Activated CD4-positive, alpha-beta memory T cell treated with anti-CD3 and anti-CD28 coated beads, Interleukin-2, amount 10 ng/mL, durations not matched to agents 7 days and 5 days (primary cell): ENCODE data around the gene FANCI. TPM values are rescaled to one million over a fixed set of nuclear protein-coding genes. Genes with fewer than 3 reads are reported as not detected.

Experiments used
- CTCF ChIA-PET: fragments of 350-600 bp; sonication (Branson Sonifier 250); formaldehyde crosslinking; loops from one replicate; lab custom pipeline; 2021; ENCODE audit warnings: antibody characterized with exemption, inconsistent platforms; lab: Charles Lee
- POLR2A ChIA-PET: fragments of 350-600 bp; sonication (Branson Sonifier 250); formaldehyde crosslinking; loops from one replicate; lab custom pipeline; 2021; ENCODE audit warnings: antibody characterized with exemption; lab: Charles Lee
- DNase-seq: peaks from one replicate; pipeline ENCODE4 v3.0.0-alpha.2; 2020
- H3K27ac Mint-ChIP-seq: one replicate; pipeline ENCODE4 v1.8.0; 2021; ENCODE audit warnings: mild to moderate bottlenecking, mixed read lengths
- H3K27me3 Mint-ChIP-seq: one replicate; pipeline ENCODE4 v1.8.0; 2021; ENCODE audit warnings: mixed read lengths
- H3K36me3 Mint-ChIP-seq: one replicate; pipeline ENCODE4 v1.8.0; 2021; ENCODE audit warnings: low read depth, mixed read lengths
- H3K4me1 Mint-ChIP-seq: one replicate; pipeline ENCODE4 v1.8.0; 2021; ENCODE audit warnings: mixed read lengths
- H3K4me3 Mint-ChIP-seq: one replicate; pipeline ENCODE4 v1.8.0; 2021; ENCODE audit warnings: mild to moderate bottlenecking, mixed read lengths
- H3K9me3 Mint-ChIP-seq: one replicate; pipeline ENCODE4 v1.8.0; 2021; ENCODE audit warnings: mixed read lengths
- total RNA-seq, 2 experiments: library from RNA; stranded (reverse); gene quantifications; one replicate each; pipeline ENCODE4 v1.2.3, GENCODE V29; 2021

FANCI gene
- total RNA-seq, 2 experiments from 2014 or later: 196 TPM

DNA sequence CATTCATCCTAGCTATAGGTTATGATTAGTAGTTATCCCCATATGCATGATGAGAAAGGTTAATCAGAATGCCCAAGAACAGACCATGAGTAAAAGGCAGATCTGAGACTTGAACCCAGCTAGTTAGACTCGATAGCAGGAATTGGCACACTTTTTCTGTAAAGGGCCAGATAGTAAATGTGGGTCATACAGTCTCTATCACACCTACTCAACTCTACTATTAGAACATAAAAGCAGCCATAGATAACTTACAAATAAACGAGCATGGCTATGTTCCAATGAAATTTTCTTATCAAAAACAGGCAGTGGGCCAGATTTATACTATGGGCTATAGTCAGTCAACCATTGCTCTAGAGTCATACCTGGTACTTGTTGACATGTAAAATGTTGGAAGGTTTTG is 66.2 kb downstream of the FANCI start:
- Mint-ChIP-seq H3K27ac (no peak overlapping the region), H3K36me3 (peaks cover 86% of the 10 kb centered on the region), H3K4me1 (peaks cover 6% of the 10 kb centered on the region), H3K27me3 (no peaks in the 10 kb centered on the region), H3K9me3 (no peaks in the 10 kb centered on the region), H3K4me3 (no peak overlapping the region)
- DNase-seq: no peak
- POLR2A ChIA-PET: no interaction called here
- CTCF ChIA-PET: interaction anchor here (0.9 kb wide), 1 partner anchor 103 kb away, joined by 4 read pairs; no protein-coding TSS in a partner anchor

DNA sequence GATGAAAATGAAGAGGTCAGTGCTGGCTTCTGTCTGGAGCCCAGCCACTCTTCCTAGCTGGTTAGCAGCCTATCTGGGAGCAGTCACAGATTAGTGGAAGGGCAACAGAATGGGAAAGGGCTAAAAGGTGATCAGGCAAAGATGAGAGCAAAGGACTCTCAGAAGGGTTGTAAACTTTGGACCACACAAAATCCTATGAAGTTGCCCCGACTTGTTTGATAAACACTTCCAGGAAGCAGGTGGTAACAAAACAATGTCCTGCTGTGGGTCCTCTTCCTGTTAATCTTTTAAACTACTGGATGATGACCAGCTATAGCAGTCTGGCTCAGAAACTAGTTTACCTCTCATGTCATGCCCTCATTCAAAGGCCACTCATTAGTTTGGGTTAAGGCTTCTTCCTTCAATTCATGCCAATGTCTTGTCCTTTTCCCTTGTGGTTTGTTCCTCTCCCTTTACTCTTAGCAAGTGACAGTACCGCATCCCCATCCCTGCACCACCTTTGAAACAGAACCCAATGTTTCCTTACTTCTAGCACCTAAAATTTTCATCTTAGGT is 71.7 kb downstream of the FANCI start:
- Mint-ChIP-seq H3K4me1 (peaks cover 30% of the 10 kb centered on the region), H3K9me3 (no peaks in the 10 kb centered on the region), H3K36me3 (peaks cover 85% of the 10 kb centered on the region), H3K27me3 (no peaks in the 10 kb centered on the region), H3K4me3 (no peak overlapping the region), H3K27ac (peak overlapping the region; percentile 61)
- no peak for DNase-seq
- CTCF ChIA-PET: no interaction called here
- POLR2A ChIA-PET: interaction anchor here (0.9 to 14.2 kb wide), 3 partner anchors 9 to 15 kb away, joined by 3 to 156 read pairs (median 7); partner anchors contain the start of gene POLG

DNA sequence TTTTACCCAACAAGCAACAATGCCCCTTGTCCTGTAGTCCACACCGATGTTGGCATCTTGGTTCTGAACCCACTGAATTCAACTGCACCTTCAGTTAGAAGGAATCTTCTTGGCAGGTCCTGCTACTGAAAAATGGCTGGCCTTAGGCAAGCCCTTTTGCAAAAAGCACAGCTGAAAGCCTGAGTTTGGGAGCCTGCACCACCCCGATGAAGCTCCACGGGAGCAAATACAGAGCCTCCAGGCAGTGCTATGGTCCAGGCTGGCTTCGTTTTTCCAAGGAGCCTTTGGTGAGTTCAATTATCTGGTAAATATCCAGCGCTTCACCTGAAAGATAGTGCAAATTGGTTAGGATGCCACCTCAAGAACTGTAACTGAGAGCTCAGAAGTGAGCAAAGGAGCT is 72.7 kb downstream of the FANCI start:
- ChIA-PET CTCF (interaction anchor here (0.7 kb wide), 1 partner anchor 19 kb away, joined by 4 read pairs; the partner anchor contains the start of gene POLG), POLR2A (interaction anchor here (14.2 kb wide), 1 partner anchor 14 kb away, joined by 156 read pairs; the partner anchor contains the start of gene POLG)
- no peak for DNase-seq
- Mint-ChIP-seq H3K9me3 (no peaks in the 10 kb centered on the region), H3K4me1 (peaks cover 30% of the 10 kb centered on the region), H3K27ac (no peak overlapping the region), H3K36me3 (peaks cover 90% of the 10 kb centered on the region), H3K27me3 (no peaks in the 10 kb centered on the region), H3K4me3 (no peak overlapping the region)

DNA sequence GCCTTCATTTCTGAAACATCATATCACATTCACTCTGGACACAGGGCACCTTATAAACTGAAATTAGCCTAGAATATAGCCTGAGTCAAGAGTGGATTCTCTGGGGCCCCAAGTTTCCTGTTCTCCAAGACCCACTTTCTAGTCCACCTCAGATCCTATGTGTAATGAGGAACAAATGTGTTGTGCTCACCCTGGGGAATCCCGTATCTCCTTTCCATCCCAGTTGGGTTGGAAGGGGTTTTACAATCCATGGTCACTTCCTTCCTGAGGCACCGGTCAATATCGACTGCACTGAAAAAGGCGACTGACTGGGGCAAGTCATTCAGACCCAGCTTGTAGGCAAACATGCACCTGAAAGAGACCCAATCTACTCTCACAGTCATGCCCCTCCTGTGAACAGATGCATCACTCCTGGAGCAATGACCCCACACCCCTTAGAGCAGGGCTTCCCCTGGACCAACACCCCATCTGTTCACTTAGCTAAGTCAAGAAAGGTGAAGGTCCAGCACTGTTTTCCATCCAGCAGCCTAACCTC is 73.5 kb downstream of the FANCI start:
- no peak for DNase-seq
- ChIA-PET POLR2A (interaction anchor here (14.2 kb wide), 1 partner anchor 13 kb away, joined by 156 read pairs; the partner anchor contains the start of gene POLG), CTCF (interaction anchor here (0.7 kb wide), 1 partner anchor 18 kb away, joined by 4 read pairs; the partner anchor contains the start of gene POLG)
- peak overlapping the region; percentile 44 for H3K27ac Mint-ChIP-seq
- peaks cover 30% of the 10 kb centered on the region for H3K4me1 Mint-ChIP-seq
- H3K27me3 Mint-ChIP-seq: no peaks in the 10 kb centered on the region
- H3K9me3 Mint-ChIP-seq: no peaks in the 10 kb centered on the region
- no peak overlapping the region for H3K4me3 Mint-ChIP-seq
- H3K36me3 Mint-ChIP-seq: peaks cover 90% of the 10 kb centered on the region

DNA sequence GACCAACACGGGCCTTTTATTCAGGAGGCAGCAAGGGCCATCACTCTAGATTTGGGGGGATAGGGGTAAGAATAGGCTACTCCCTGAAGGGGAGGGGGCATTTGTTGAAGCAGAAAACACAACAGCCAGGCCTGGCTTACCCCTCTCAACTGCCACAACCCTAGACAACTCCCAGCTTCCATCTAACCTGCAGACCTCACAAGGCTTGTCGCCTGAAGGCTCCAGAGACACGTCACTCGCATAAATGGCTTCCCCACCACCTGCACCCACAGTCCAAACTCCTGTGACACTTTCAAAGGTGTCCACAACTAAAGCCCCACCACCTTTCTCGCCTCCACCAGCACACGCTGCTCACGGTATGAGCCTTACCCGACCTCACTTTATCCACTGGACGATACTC is 75.9 kb downstream of the FANCI start:
- Mint-ChIP-seq H3K27me3 (no peaks in the 10 kb centered on the region), H3K36me3 (peaks cover 91% of the 10 kb centered on the region), H3K4me1 (peaks cover 30% of the 10 kb centered on the region), H3K9me3 (no peaks in the 10 kb centered on the region), H3K4me3 (no peak overlapping the region), H3K27ac (no peak overlapping the region)
- no peak for DNase-seq
- CTCF ChIA-PET: interaction anchor here (1.3 to 1.5 kb wide), 2 partner anchors 10 to 113 kb away, joined by 3 to 4 read pairs; no protein-coding TSS in a partner anchor
- POLR2A ChIA-PET: interaction anchor here (1.1 to 14.2 kb wide), 3 partner anchors 11 to 18 kb away, joined by 3 to 156 read pairs (median 6); partner anchors contain the start of gene POLG

DNA sequence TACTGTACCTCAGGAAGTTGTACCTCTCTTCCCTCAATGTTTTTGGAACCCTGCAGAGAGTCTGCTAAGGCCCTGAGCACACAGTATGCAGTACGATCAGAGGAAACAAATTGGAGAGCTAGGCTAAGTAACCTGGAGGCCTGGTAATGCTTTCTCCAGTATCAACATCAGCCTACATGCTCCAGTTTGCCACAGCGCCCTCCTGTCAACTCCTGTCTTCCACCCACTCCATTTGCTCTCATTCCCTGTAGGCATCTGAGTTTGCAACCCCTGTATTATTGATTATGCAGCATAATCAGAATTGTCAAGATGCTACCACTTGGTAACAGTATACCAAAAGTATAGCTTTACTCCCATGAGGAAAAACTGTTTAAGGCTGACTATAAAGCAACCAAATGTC is 76.4 kb downstream of the FANCI start:
- H3K27ac Mint-ChIP-seq: no peak overlapping the region
- H3K4me3 Mint-ChIP-seq: no peak overlapping the region
- ChIA-PET CTCF (interaction anchor here (1.3 to 1.5 kb wide), 3 partner anchors 9 to 113 kb away, joined by 3 to 4 read pairs (median 3); no protein-coding TSS in a partner anchor), POLR2A (interaction anchor here (1.1 to 14.2 kb wide), 3 partner anchors 11 to 18 kb away, joined by 3 to 156 read pairs (median 6); partner anchors contain the start of gene POLG)
- H3K27me3 Mint-ChIP-seq: no peaks in the 10 kb centered on the region
- no peak for DNase-seq
- H3K4me1 Mint-ChIP-seq: peaks cover 27% of the 10 kb centered on the region
- peaks cover 92% of the 10 kb centered on the region for H3K36me3 Mint-ChIP-seq
- no peaks in the 10 kb centered on the region for H3K9me3 Mint-ChIP-seq

DNA sequence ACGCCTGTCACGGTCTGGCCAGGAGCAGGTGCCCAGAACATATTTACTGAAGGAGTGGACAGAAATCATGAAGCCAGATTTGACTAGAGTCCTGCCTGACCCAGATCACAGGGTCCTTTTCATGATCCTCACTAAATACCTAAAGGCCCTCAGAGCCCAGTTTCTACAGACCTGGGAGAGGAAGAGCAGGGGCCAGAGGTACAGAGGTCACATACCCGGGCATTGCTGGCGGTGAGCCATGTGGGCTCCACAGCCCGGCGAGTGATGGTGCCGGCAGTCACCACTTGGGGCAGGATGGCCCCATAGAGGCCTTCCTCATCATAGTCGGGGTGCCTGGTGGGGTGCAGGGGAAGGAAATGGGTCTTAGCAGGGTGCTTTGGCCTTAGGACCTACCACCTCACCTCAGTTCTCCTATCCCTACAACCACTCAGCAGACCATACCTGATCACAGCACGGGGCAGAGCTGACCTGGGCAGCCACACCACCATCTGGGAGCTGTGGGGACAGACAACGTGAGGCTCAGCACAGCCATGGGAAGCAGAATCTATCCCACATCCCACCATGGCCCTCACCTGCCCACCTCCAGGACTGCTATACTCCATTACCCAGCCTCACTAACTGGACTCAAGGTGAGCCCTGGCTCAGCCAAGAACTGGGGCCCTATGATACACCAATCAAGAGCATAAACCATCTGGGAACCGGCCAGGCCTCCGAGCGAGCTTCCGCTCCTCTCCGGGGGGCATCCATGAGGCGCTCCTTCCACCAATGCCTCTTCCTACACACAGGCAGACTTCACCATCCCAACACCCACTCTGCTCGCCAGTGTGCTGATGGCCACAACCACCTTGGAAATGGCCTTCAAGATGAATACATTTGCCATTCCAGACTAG is 78.0 kb downstream of the FANCI start:
- no peak for DNase-seq
- Mint-ChIP-seq H3K27me3 (no peaks in the 10 kb centered on the region), H3K27ac (no peak overlapping the region), H3K4me3 (no peak overlapping the region), H3K36me3 (peaks cover 91% of the 10 kb centered on the region), H3K9me3 (no peaks in the 10 kb centered on the region), H3K4me1 (peaks cover 18% of the 10 kb centered on the region)
- ChIA-PET CTCF (interaction anchor here (0.8 to 1.5 kb wide), 3 partner anchors 8 to 115 kb away, joined by 3 to 4 read pairs (median 3); no protein-coding TSS in a partner anchor), POLR2A (interaction anchor here (0.9 to 14.2 kb wide), 4 partner anchors 9 to 55 kb away, joined by 3 to 156 read pairs (median 5); partner anchors contain the start of gene POLG)

DNA sequence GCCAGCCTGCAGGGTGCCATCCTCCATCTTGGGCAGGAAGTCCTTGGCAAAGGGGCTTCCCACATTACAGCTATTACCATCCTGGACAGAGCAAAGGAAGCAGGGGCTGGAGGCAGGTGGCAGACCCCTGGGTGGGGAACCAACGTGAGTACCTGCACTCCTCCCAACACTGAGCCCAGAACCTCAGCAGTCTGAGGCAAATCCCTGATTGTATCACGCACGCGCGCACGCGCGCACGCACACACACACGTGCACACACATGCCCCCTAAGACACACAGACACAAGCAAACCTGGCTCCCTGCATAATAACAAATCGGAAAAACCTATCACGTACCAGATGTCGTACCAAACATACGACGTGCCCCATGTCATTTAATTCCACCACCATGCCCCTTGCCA is 79.0 kb downstream of the FANCI start:
- Mint-ChIP-seq H3K4me3 (no peak overlapping the region), H3K9me3 (no peaks in the 10 kb centered on the region), H3K36me3 (peaks cover 91% of the 10 kb centered on the region), H3K4me1 (peaks cover 10% of the 10 kb centered on the region), H3K27me3 (no peaks in the 10 kb centered on the region), H3K27ac (peak overlapping the region; percentile 40)
- CTCF ChIA-PET: no interaction called here
- POLR2A ChIA-PET: interaction anchor here (1.4 to 14.2 kb wide), 3 partner anchors 8 to 79 kb away, joined by 3 to 156 read pairs (median 7); partner anchors contain the start of genes FANCI and POLG
- no peak for DNase-seq

DNA sequence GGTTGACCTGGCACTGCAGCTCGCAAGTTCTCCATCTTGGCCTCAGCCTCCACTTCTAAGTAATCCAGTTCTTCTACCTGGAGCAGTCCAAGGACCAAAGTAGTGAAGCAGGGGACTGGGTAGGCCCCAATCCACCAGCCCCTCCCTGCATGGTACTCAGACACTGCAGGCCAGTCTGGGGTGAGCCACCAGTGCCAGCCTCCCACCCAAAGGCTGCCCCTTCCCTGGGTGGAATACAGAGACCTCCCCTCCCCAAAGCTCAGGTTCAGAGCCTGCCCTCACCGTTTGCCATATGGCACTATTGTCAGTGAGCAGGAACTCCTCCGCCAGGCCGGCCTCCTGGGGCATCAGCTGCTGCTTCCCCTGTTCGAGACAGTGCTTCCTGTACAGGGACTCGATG is 80.0 kb downstream of the FANCI start:
- CTCF ChIA-PET: no interaction called here
- no peaks in the 10 kb centered on the region for H3K9me3 Mint-ChIP-seq
- no peaks in the 10 kb centered on the region for H3K27me3 Mint-ChIP-seq
- H3K4me3 Mint-ChIP-seq: no peak overlapping the region
- peaks cover 93% of the 10 kb centered on the region for H3K36me3 Mint-ChIP-seq
- POLR2A ChIA-PET: interaction anchor here (1.2 to 14.2 kb wide), 4 partner anchors 7 to 80 kb away, joined by 3 to 156 read pairs (median 6); partner anchors contain the start of genes FANCI and POLG
- peaks cover 14% of the 10 kb centered on the region for H3K4me1 Mint-ChIP-seq
- DNase-seq: no peak
- no peak overlapping the region for H3K27ac Mint-ChIP-seq

DNA sequence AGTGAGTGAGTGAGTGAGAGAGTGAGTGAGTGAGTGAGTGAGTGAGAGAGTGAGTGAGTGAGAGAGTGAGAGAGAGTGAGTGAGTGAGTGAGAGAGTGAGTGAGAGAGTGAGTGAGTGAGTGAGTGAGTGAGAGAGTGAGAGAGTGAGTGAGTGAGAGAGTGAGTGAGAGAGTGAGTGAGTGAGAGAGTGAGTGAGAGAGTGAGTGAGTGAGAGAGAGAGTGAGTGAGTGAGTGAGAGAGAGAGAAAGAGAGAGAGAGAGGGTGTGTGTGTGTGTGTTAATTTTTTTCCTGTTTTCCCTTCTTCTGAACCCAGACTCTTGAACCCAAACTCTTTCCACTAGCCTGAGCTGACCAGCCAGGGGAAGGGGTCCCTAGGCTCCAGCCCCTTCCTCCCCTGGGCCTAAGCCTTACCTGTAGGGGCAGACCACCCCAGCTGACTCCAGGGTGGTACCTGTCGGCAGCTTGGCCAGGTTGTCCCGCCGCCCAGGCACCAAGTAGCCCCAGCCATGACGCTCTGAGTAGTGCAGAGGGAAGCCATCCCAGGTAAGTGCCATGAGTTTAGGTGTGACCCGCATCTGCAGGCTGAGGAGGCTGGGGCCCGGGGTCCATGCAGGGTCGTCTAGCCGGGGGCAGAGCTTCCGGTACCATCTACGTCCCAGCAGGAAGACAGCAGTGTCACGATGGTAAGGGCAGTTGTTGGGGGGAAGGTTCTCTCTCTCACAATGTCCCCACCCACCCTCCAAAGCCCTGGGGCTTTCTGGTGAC is 81.4 kb downstream of the FANCI start:
- CTCF ChIA-PET: no interaction called here
- POLR2A ChIA-PET: interaction anchor here (2.5 to 14.2 kb wide), 3 partner anchors 5 to 10 kb away, joined by 7 to 156 read pairs (median 156); partner anchors contain the start of gene POLG
- Mint-ChIP-seq H3K4me3 (no peak overlapping the region), H3K9me3 (no peaks in the 10 kb centered on the region), H3K27me3 (no peaks in the 10 kb centered on the region), H3K27ac (peak overlapping the region; percentile 61), H3K4me1 (peaks cover 23% of the 10 kb centered on the region), H3K36me3 (peaks cover 93% of the 10 kb centered on the region)
- DNase-seq: no peak

DNA sequence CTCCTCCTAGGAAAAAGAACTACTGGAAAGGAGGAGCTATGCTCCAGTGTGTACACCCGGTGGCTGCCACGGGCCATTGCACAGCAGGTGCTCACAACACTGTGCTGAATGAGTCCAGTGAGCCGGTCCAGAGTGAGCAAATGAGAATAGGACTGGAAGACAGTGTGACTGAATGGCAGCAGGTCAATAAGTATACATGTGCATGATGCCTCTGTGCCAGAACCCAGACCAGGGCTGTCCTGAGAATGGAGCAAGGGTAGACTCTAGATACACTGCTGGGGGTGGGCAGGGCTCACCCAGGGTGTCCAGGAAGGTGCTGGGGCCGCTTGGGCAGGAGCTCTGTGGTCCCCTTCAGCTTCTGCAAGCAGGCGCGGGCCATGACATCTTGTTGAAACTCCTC is 82.5 kb downstream of the FANCI start:
- H3K36me3 Mint-ChIP-seq: peaks cover 93% of the 10 kb centered on the region
- no peaks in the 10 kb centered on the region for H3K27me3 Mint-ChIP-seq
- H3K4me3 Mint-ChIP-seq: no peak overlapping the region
- no peak for DNase-seq
- peaks cover 34% of the 10 kb centered on the region for H3K4me1 Mint-ChIP-seq
- ChIA-PET POLR2A (interaction anchor here (1.2 to 10.5 kb wide), 3 partner anchors 8 to 82 kb away, joined by 3 to 156 read pairs (median 4); partner anchors contain the start of gene POLG), CTCF (interaction anchor here (1.1 kb wide), 1 partner anchor 9 kb away, joined by 4 read pairs; no protein-coding TSS in a partner anchor)
- no peaks in the 10 kb centered on the region for H3K9me3 Mint-ChIP-seq
- no peak overlapping the region for H3K27ac Mint-ChIP-seq
